ENCODE data around the gene ITLN1. TPM values are rescaled to one million over a fixed set of nuclear protein-coding genes. Genes with fewer than 3 reads are reported as not detected.

The ITLN1 gene
- total RNA-seq, 2 donors from 2014 or later: 1,064 to 3,973 TPM

- Histone ChIP-seq H3K36me3 (no peaks in the 10 kb centered on the region), H3K4me3 (no peak overlapping the region), H3K27me3 (no peaks in the 10 kb centered on the region), H3K4me1 (peaks cover 0 to 18% of the 10 kb centered on the region in 2 donors), H3K9me3 (no peaks in the 10 kb centered on the region), H3K27ac (no peak overlapping the region)
- TF ChIP-seq CTCF (IDR thresholded peaks at IDR 0.05): no peak
- DNase-seq (ENCODE audit: low spot score): no peak
Observed at GRCh38 chr1:160911925-160912324, 26.9 kb upstream of the ITLN1 start.

- Histone ChIP-seq H3K4me3 (no peak overlapping the region), H3K9me3 (no peaks in the 10 kb centered on the region), H3K27me3 (no peaks in the 10 kb centered on the region), H3K36me3 (no peaks in the 10 kb centered on the region), H3K27ac (no peak overlapping the region), H3K4me1 (peaks cover 0 to 18% of the 10 kb centered on the region in 2 donors)
- no peak for TF ChIP-seq CTCF (IDR thresholded peaks at IDR 0.05)
- peak; percentile 49 for DNase-seq (ENCODE audit: low spot score)
Observed at GRCh38 chr1:160911441-160911840, 26.5 kb upstream of the ITLN1 start.

- Histone ChIP-seq H3K36me3 (no peaks in the 10 kb centered on the region), H3K27me3 (no peaks in the 10 kb centered on the region), H3K27ac (no peak overlapping the region), H3K4me1 (peaks cover 0 to 25% of the 10 kb centered on the region in 2 donors), H3K9me3 (no peaks in the 10 kb centered on the region), H3K4me3 (no peak overlapping the region)
- TF ChIP-seq CTCF (IDR thresholded peaks at IDR 0.05): no peak
- DNase-seq (ENCODE audit: low spot score): no peak
Observed at GRCh38 chr1:160910170-160910750, 25.3 kb upstream of the ITLN1 start.

GRCh38 chr1:160907976-160908375 lies 23.0 kb upstream of the ITLN1 start:
- no peak for DNase-seq (ENCODE audit: low spot score)
- H3K9me3 ChIP-seq: no peaks in the 10 kb centered on the region
- no peak for TF ChIP-seq CTCF (IDR thresholded peaks at IDR 0.05)
- H3K27me3 ChIP-seq: no peaks in the 10 kb centered on the region
- peaks cover 0 to 31% of the 10 kb centered on the region in 2 donors for H3K4me1 ChIP-seq
- no peak overlapping the region for H3K4me3 ChIP-seq
- H3K27ac ChIP-seq: no peak overlapping the region
- H3K36me3 ChIP-seq: no peaks in the 10 kb centered on the region

GRCh38 chr1:160905617-160905989 lies 20.6 kb upstream of the ITLN1 start:
- H3K9me3 ChIP-seq: peaks cover 0 to 2% of the 10 kb centered on the region in 2 donors
- no peak overlapping the region for H3K4me3 ChIP-seq
- no peaks in the 10 kb centered on the region for H3K27me3 ChIP-seq
- peaks cover 0 to 23% of the 10 kb centered on the region in 2 donors for H3K4me1 ChIP-seq
- DNase-seq (ENCODE audit: low spot score): no peak
- H3K36me3 ChIP-seq: no peaks in the 10 kb centered on the region
- TF ChIP-seq CTCF (IDR thresholded peaks at IDR 0.05): no peak
- peak overlapping the region; percentile 11 to 19 for H3K27ac ChIP-seq

All from right atrium auricular region (tissue), 2 donors.